ENCODE data around the gene SPATA3. TPM values are rescaled to one million over a fixed set of nuclear protein-coding genes. Genes with fewer than 3 reads are reported as not detected.

SPATA3 gene
- total and polyA plus RNA-seq, 2 of the 8 experiments (the other 6 are each of a cell fraction or from before 2014, with no cell fraction given) = not detected

DNA sequence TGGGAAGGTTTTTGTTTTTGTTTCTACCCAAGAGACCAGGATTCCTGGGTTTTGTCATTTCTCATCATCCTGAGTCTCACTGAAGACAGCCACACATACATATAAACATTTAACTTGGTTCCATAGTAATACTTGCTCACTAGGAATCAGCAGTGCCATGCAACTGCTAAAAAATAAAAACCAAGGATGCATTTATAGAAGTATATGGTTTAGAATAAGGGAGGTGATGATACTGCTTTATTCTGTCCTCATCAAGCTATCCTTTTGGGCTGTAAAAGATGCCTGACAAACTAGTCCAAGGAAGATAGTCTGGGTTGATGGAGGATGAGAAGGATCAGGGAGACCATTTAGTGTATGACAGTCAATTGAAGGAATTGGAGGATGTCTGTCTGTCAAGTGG is 740 bp downstream of the SPATA3 start:
- Histone ChIP-seq H3K23me2 (ENCODE audit: low read depth, low read length) (no peaks in the 10 kb centered on the region), H3K9ac (replicated peaks in 1 of 4; ENCODE audit: extremely low read depth in 1 of 4, low read depth in 3 of 4, low read length in 3 of 4) (no peak overlapping the region), H4K8ac (ENCODE audit: extremely low read depth, insufficient read depth, low read length) (no peak overlapping the region), H3K4me3 (ENCODE audit: extremely low read depth in 1 of 4, insufficient read depth in 2 of 4, low read depth in 3 of 4, low read length in 4 of 4) (no peak overlapping the region), H3K18ac (ENCODE audit: extremely low read depth, low read length) (no peak overlapping the region), H2BK20ac (ENCODE audit: low read length) (no peak overlapping the region), H2BK12ac (ENCODE audit: low read depth, low read length) (no peak overlapping the region), H3K4ac (replicated peaks; ENCODE audit: insufficient read length, low read depth, low read length) (no peak overlapping the region), H3K27me3 (replicated peaks in 1 of 4; ENCODE audit: control insufficient read depth in 3 of 4, extremely low read depth in 1 of 4, insufficient read depth in 3 of 4, low read length in 3 of 4) (peaks cover 0 to 6% (median 3%) of the 10 kb centered on the region in 4 experiments; a peak in 3 of 7 replicates), H2BK15ac (ENCODE audit: low read length) (no peak overlapping the region), H3K4me2 (ENCODE audit: insufficient read depth in 1 of 2, low read depth in 2 of 2, low read length in 2 of 2) (no peak overlapping the region), H2AFZ (ENCODE audit: low read length) (no peak overlapping the region), H3K36me3 (ENCODE audit: control insufficient read depth in 2 of 4, insufficient read depth in 4 of 4, low read length in 3 of 4) (no peaks in the 10 kb centered on the region), H2AK5ac (ENCODE audit: low read depth, low read length) (no peak overlapping the region), H3K14ac (ENCODE audit: insufficient read length) (no peak overlapping the region), H2BK5ac (ENCODE audit: low read depth, low read length) (no peak overlapping the region), H3K4me1 (replicated peaks in 1 of 4; ENCODE audit: control insufficient read depth in 3 of 4, insufficient read depth in 4 of 4, low read length in 3 of 4) (no peaks in the 10 kb centered on the region; a peak in 2 of 7 replicates), H4K91ac (replicated peaks; ENCODE audit: insufficient read length, low read length) (no peak overlapping the region), H4K5ac (ENCODE audit: insufficient read length, low read depth, low read length) (no peak overlapping the region), H3K23ac (ENCODE audit: insufficient read length) (no peak overlapping the region), H3K79me1 (ENCODE audit: low read depth, low read length) (no peaks in the 10 kb centered on the region), H3K27ac (ENCODE audit: low read depth, low read length) (no peak overlapping the region), H4K20me1 (replicated peaks in 1 of 2; ENCODE audit: control insufficient read depth in 1 of 2, insufficient read depth in 2 of 2, low read length in 2 of 2) (no peaks in the 10 kb centered on the region), H3K56ac (replicated peaks; ENCODE audit: insufficient read length, low read depth, low read length) (no peak overlapping the region), H3K79me2 (ENCODE audit: control insufficient read depth in 1 of 2, insufficient read depth in 2 of 2, low read length in 2 of 2) (no peaks in the 10 kb centered on the region), H2BK120ac (replicated peaks; ENCODE audit: low read depth, low read length) (no peak overlapping the region), H3K9me3 (ENCODE audit: insufficient read depth in 2 of 2, low read depth in 1 of 2, low read length in 1 of 2) (no peaks in the 10 kb centered on the region)
- DNase-seq (ENCODE audit: low read depth in 1 of 2, low spot score in 2 of 2) (no peak), FAIRE-seq (no peak)
- ChIA-PET CTCF (ENCODE audit: partially characterized antibody) (interaction anchor here (0.5 to 2.5 kb wide), 6 partner anchors 9 to 172 kb away, joined by 4 to 12 read pairs (median 8); partner anchors contain the start of gene GPR55), POLR2A (ENCODE audit: partially characterized antibody) (interaction anchor here (1.8 kb wide), 1 partner anchor 12 kb away, joined by 8 read pairs; no protein-coding TSS in a partner anchor)
- TF ChIP-seq CTBP2 (IDR thresholded peaks at IDR 0.05; ENCODE audit: borderline replicate concordance, insufficient read depth, insufficient read length, low read length) = no peak
- no peak for TF ChIP-seq TCF12 (IDR thresholded peaks at IDR 0.05; ENCODE audit: low read depth, low read length)
- TF ChIP-seq JUN (IDR thresholded peaks at IDR 0.05; ENCODE audit: low read depth, low read length) = no peak
- TF ChIP-seq RBBP5 (IDR thresholded peaks at IDR 0.05; ENCODE audit: borderline replicate concordance, low read depth, low read length) = no peak
- no peak for TF ChIP-seq RNF2 (IDR thresholded peaks at IDR 0.05; ENCODE audit: borderline replicate concordance, low read depth, low read length, missing control alignments, poor library complexity, severe bottlenecking)
